HG02642 (cell line): ENCODE data around the gene SORCS3.

Experiments
- ATAC-seq: cut with Tn5 transposase; IDR thresholded peaks from one replicate; pipeline ENCODE4 v1.9.1; 2021; ENCODE audit warnings: mild to moderate bottlenecking; ENCODE audit not compliant: unreplicated experiment, poor library complexity

SORCS3 gene

DNA sequence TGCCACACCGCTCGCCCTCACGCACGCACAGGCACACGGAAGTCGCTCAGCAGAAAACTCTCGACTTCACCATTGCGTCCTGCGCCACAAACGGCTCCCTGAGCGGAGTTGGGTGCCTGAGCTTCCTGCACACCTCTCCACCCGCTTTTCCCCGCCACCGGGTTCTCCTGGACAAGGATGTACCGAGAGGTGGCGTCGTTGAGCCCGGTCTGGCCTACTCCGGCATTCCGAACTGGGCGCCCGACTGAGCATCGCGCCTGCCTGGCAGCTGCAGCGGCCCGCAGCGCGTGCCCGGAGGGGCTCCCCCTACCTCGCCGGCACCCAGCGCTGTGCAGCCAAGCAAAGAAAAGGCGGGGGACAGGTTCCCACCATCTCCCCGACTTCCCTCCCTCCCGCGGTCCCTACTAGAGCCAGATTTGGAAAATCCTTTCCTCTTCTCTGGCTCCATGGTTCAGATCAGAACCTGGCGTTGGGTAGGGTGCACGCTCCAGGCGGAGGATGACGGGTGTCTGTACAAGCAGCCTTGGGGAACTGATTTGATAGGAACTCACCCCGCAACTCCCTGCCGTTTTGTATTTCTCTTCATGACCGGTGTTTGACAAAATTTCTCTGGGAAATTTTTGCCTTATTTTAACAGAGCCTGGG is 1.7 kb downstream of the SORCS3 start:
- no peak for ATAC-seq

- ATAC-seq, result no peak
Measured at GRCh38 chr10:104643303-104643663, 2.2 kb downstream of the SORCS3 start.

DNA sequence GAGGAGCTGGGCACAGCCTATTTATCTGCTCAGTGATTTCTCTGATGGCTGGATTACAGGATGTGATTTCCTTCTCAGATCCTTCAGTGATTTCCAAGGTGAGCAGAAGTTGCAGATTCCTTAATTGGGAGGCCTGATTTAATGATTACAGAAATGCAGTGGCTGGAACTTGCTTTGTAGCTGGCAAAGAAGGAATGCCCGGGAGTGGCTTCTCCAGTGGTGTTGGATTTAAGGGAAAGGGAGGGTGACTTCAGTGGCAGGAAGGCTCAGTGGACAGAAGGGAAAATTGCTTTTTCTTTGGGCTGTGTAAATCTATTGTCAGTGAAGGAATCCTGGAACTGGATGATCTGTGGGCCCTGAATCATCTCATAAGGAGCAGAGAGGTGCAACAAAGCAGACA is 5.1 kb downstream of the SORCS3 start:
- no peak for ATAC-seq

DNA sequence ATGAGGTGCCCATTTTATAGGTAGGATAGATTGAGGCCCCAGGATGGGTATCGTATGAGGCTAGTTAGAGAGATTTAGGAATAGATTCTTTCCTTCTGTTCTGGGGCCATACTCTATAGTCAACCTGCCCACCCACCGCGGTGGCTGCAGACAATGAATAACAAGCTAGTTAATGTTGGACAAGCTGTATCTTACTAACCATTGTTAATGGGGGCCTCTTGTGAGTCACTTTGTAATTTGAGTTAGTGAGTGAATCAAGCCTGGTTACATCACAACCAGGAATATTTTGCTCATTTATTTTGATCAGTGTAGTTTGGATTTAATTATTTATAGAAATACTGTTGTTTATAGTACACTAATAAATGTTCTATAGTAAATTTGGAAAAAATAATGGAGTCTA is 7.3 kb downstream of the SORCS3 start:
- no peak for ATAC-seq

- no peak for ATAC-seq
Measured at GRCh38 chr10:104650072-104650471, 9.0 kb downstream of the SORCS3 start.

GRCh38 chr10:104650635-104651331 is 9.7 kb downstream of the SORCS3 start:
- ATAC-seq, result no peak

DNA sequence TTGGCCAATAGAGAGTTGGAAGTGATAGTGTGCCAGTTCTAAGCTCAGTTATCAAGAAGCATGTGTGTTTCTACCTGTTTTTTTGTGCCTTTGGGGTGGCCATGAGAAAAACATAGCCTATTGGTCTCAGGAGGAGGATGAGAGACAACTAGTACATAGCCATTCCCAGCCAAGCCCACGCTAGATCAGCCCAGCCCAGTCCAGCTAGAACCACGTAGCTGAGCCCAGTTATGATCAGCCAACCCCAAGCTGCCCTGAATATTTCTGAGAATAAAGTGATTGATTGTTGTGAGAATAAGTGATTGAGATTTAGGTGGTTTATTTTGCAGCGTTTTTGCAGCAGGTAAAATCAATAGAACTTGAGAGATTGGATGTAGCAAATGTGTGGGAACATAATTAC is 15.9 kb downstream of the SORCS3 start:
- no peak for ATAC-seq

DNA sequence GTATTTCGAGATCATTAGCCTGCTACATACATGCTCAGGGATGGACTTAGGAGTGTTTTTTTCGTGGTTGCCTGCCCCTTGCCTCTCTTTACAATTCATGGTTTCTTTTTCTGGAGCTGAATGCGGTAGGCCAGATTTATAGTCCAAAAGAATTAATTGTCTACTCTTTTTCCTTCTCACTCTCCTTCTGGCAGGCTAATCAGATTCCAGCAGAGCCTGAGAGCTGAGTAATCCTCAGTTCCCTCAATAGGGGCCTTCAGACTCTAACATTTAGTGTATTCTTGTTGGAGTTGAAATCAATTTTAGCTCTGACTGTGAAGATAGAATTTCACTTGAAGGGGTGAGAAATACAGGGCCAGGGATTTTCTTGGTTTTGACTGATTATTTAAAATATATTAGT is 16.4 kb downstream of the SORCS3 start:
- ATAC-seq, result no peak

- ATAC-seq, result no peak
Measured at GRCh38 chr10:104658067-104658466, 17.0 kb downstream of the SORCS3 start.

DNA sequence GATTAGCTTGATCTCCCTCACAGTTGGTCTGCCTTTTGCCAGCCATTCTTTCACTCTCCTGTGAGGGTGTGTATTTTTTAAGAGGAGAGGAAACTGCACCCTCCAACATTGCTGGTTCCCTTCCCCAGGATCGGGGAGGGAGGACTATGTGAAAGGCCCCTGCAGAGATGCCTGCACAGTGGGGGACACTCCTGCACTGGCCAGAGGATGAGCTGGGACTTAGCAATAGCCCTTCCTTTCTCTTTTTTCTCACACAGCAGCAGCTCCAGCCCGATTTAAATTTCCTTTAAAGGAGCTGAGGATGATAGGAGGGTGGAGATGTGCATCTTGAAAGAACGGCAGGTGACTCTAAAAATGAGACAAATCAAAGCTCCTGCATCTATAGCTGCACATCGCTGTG is 18.7 kb downstream of the SORCS3 start:
- ATAC-seq, result no peak

DNA sequence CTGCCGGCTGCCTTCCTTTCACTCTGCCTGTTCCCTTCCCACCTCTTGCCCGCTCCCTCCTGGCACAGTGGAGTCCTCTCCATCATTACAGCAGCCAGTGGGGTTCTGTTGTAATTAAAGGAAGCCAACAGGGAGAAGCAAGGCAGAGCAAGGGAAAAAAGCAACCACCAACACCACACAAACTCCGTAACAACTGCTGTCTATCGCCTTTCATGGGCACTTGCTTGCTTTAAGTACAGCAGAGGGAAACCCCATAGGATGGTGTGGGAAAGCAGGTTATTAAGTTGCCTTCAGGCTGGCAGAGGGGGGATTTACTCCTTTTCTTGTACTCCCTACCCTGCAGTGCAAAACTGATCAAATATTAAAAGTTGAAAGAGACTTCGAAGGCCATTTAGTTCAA is 22.0 kb downstream of the SORCS3 start:
- no peak for ATAC-seq

DNA sequence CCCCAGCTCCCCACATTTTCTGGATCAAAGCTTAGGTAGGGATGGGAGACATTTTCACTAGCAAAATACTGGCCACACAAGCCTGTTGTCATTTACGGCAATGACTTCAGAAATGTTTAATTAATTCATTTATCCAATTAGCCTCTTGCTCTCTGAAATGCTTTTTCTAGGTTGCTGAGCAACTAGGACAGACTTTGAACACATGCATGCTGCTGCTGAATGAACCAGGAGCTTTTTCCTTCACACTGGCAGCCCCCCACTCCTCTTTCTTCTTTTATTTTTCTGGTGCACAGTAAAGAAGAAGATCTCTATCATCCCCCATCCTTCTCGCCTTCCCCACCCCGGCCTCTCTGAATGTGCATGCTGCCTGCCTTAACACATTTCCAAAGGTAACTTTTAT is 22.5 kb downstream of the SORCS3 start:
- no peak for ATAC-seq

- ATAC-seq, result no peak
Measured at GRCh38 chr10:104664205-104664604, 23.1 kb downstream of the SORCS3 start.

DNA sequence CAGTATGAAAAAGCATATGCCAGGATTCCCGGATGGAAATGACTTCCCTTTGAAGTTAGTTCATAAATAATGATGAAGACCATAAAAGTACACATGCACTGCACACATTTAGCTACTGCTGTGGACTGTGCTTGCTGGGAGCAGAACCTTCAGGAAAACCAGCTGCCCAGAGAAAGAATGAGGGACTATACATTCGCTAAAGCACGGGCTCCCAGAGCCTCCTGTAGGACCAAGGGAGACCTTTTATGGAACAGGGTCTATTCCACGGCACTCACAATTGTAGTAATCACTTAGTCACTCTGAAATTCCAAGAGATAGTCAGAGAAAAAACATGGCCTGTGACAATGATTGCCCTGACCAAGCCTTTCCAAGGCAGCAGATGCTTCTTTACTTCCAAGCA is 24.1 kb downstream of the SORCS3 start:
- ATAC-seq, result no peak

DNA sequence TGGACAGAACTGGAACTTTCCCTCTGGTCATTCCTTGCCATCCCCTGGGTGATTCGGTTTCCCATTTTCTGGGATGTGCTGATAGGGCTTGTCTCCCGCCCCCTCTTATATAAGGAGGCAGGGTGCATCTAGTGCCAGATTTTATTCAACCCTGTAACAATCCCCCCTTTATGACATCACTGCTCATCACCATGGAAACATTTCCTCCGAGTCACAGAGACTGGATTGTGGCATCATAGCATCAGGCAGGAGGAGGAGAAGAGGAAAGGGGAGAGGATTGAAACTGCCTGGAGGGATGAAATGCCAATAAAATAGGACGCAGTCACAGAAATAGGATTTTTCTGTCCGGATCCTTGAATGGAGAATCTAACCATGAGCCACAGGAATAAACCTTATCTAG is 25.0 kb downstream of the SORCS3 start:
- ATAC-seq, result no peak

DNA sequence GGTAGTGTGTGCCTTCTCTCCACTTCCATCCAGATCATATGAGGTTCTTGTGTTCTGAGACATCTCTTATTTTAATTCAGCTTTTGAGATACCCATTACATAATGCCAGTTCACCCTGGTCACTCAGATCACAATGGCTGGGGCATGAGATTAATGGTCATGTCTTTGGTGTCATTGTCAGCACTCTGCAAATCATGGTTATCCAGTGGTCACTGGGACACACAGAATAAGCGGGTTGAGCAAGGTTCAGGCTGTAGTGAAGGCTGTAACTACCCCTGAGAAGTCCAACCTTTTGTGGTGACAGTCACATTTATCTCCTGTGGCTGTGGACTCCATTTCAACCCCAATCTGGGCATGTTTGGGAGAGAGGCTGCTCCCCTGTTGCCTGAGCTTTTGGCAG is 35.8 kb downstream of the SORCS3 start:
- ATAC-seq, result no peak

- no peak for ATAC-seq
Measured at GRCh38 chr10:104678658-104679057, 37.6 kb downstream of the SORCS3 start.

DNA sequence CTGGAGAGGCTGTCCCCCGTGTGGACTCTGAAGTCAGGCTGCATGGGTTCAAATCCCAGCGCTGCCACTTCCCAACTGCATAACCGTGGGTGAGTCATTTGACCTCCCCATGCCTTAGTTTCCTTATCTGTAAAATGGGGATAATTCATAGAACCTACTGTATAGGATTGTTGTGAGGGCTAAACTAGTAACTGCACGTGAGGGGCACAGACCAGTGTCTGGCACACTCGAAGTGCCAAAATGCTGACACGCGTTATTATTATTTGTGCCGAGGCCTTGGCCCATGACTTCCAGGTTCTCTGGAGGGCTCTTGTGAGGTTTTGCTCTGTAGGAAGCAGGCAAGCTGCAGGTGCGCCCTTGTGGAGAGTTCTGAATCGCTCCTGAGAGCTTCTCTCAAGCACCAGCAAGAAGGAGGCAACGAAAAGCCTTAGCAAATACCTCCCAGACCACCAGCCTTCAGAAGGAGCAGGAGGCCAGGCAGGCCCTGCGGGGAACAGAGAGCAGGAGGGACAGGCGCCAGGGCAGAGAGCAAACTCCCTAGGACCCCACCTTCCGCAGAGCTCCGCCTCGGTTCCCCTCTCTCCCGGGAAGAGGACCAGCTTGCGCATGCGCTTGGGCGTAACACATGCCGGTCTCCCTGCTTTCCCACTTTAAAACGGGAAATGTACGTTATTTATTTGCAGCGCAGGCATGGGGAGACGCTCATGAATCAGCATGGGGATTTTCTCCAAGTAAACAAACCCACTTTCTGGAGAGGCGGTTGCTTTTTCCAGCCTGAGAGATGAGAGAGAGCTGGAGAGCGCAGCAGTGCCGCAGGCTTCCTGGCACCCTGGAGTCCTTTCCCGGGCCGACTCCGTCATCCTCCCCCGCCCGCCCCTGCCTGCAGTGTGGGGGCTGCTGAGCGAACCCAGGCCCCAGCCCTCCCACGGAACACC is 39.6 kb downstream of the SORCS3 start:
- ATAC-seq, result no peak

DNA sequence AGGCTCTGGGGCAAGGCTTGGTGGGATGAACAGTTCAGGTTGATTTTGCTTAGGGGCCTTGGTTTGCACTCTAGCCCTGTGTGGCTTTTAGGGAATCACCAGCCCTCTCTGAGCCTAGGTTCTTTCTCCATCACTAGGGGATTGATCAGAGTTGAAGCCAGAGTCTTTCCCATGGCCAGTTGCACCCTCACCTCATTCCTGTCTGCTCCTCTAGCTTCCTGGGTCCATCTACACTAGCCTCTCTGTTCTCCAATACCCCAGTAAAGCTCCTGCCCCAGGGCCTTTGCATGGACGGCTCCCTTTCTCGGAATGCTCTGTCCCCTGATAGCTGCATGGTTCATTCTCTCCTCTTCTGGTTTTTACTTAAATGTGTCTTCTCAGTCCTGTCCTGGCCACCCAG is 40.4 kb downstream of the SORCS3 start:
- no peak for ATAC-seq

- ATAC-seq, result no peak
Measured at GRCh38 chr10:104683567-104683966, 42.5 kb downstream of the SORCS3 start.

GRCh38 chr10:104686829-104687228 is 45.7 kb downstream of the SORCS3 start:
- ATAC-seq, result no peak
